Panc1 (cell line): ENCODE data around the gene TAOK1.

ENCODE experiments used
- CTCF ChIP-seq: fragments of 450-650 bp; IDR thresholded peaks from 2 replicates; pipeline ENCODE4 v1.5.1; 2017; ENCODE audit warnings: mild to moderate bottlenecking
- POLR2AphosphoS5 ChIP-seq: IDR thresholded peaks from 2 replicates; pipeline ENCODE4 v1.6.1; 2012; ENCODE audit warnings: mild to moderate bottlenecking, low read depth, low read length, moderate library complexity
- SIN3A ChIP-seq: IDR thresholded peaks from 2 replicates; pipeline ENCODE4 v1.6.1; 2012; ENCODE audit warnings: low read depth, mild to moderate bottlenecking, low read length, moderate library complexity, borderline replicate concordance; ENCODE audit not compliant: insufficient read depth
- TF ChIP-seq, protein P1 (sequence below), 2 experiments: IDR thresholded peaks; 2 replicates each; pipeline ENCODE4 v1.6.1; 2011 to 2012; ENCODE audit warnings: low read depth in 2 of 2, control low read depth in 1 of 2, low read length in 1 of 2, mild to moderate bottlenecking in 1 of 2, moderate library complexity in 1 of 2; ENCODE audit not compliant: insufficient read depth in 1 of 2

- TF ChIP-seq CTCF (no peak), SIN3A (no peak), POLR2AphosphoS5 (no peak)
- TF ChIP-seq, protein P1, sequence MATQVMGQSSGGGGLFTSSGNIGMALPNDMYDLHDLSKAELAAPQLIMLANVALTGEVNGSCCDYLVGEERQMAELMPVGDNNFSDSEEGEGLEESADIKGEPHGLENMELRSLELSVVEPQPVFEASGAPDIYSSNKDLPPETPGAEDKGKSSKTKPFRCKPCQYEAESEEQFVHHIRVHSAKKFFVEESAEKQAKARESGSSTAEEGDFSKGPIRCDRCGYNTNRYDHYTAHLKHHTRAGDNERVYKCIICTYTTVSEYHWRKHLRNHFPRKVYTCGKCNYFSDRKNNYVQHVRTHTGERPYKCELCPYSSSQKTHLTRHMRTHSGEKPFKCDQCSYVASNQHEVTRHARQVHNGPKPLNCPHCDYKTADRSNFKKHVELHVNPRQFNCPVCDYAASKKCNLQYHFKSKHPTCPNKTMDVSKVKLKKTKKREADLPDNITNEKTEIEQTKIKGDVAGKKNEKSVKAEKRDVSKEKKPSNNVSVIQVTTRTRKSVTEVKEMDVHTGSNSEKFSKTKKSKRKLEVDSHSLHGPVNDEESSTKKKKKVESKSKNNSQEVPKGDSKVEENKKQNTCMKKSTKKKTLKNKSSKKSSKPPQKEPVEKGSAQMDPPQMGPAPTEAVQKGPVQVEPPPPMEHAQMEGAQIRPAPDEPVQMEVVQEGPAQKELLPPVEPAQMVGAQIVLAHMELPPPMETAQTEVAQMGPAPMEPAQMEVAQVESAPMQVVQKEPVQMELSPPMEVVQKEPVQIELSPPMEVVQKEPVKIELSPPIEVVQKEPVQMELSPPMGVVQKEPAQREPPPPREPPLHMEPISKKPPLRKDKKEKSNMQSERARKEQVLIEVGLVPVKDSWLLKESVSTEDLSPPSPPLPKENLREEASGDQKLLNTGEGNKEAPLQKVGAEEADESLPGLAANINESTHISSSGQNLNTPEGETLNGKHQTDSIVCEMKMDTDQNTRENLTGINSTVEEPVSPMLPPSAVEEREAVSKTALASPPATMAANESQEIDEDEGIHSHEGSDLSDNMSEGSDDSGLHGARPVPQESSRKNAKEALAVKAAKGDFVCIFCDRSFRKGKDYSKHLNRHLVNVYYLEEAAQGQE (IDR thresholded peaks at IDR 0.05; ENCODE audit: insufficient read depth in 1 of 2, low read depth in 2 of 2, low read length in 1 of 2) = no peak
Measured at GRCh38 chr17:29412780-29413565, 22.8 kb downstream of the TAOK1 start.
